OCI-LY1 (cell line): Measurements from ENCODE around the gene NSFL1C.

Source experiments
- H2AFZ ChIP-seq: fragments of 200-600 bp; sonication (generic), shearing (Covaris generic); 2 replicates; pipeline ENCODE4 v1.6.0; 2014; ENCODE audit warnings: antibody characterized with exemption, mild to moderate bottlenecking, low read length
- H3F3A ChIP-seq: fragments of 200-600 bp; sonication (generic), shearing (Covaris generic); 2 replicates; pipeline ENCODE4 v1.6.0; 2014; ENCODE audit warnings: mild to moderate bottlenecking, antibody characterized with exemption, low read length, moderate library complexity; ENCODE audit not compliant: insufficient read depth
- H3K27ac ChIP-seq: fragments of 200-600 bp; sonication (generic); 2 replicates; pipeline ENCODE4 v1.5.1; 2014; ENCODE audit warnings: low read length, mixed run types, mild to moderate bottlenecking, low read depth; ENCODE audit not compliant: poor library complexity, severe bottlenecking
- H3K27me3 ChIP-seq: fragments of 200-600 bp; sonication (generic); 2 replicates; pipeline ENCODE4 v1.6.0; 2014; ENCODE audit warnings: antibody characterized with exemption, mild to moderate bottlenecking, low read length, moderate library complexity; ENCODE audit not compliant: insufficient read depth
- H3K36me3 ChIP-seq: fragments of 200-600 bp; sonication (generic); 2 replicates; pipeline ENCODE4 v1.6.1; 2014; ENCODE audit warnings: mild to moderate bottlenecking, antibody characterized with exemption, low read length, moderate library complexity, mixed read lengths; ENCODE audit not compliant: insufficient read depth
- H3K4me1 ChIP-seq: fragments of 200-600 bp; sonication (generic); 2 replicates; pipeline ENCODE4 v1.5.1; 2014; ENCODE audit warnings: mild to moderate bottlenecking, low read length, moderate library complexity; ENCODE audit not compliant: insufficient read depth, severe bottlenecking
- H3K4me2 ChIP-seq: fragments of 200-600 bp; sonication (generic), shearing (Covaris generic); 2 replicates; pipeline ENCODE4 v1.6.1; 2014; ENCODE audit warnings: low read length
- H3K4me3 ChIP-seq: fragments of 200-600 bp; sonication (generic); 2 replicates; pipeline ENCODE4 v1.5.1; 2014; ENCODE audit warnings: low read length, low read depth, mild to moderate bottlenecking, mixed read lengths; ENCODE audit not compliant: poor library complexity, severe bottlenecking
- H3K79me2 ChIP-seq: fragments of 200-600 bp; shearing (Covaris generic); 2 replicates; pipeline ENCODE4 v1.6.1; 2016; ENCODE audit warnings: mixed run types, low read length, mixed read lengths; ENCODE audit not compliant: insufficient read depth
- H3K9ac ChIP-seq: fragments of 200-600 bp; sonication (generic), shearing (Covaris generic); 2 replicates; pipeline ENCODE4 v1.6.1; 2014; ENCODE audit warnings: mild to moderate bottlenecking, low read length, mixed read lengths
- H3K9me2 ChIP-seq: fragments of 200-600 bp; sonication (generic), shearing (Covaris generic); 2 replicates; pipeline ENCODE4 v1.6.1; 2014; ENCODE audit warnings: low read depth, mild to moderate bottlenecking, low read length, mixed read lengths
- H3K9me3 ChIP-seq: fragments of 200-600 bp; shearing (Covaris generic); 2 replicates; pipeline ENCODE4 v1.6.1; 2014; ENCODE audit warnings: low read length, mixed read lengths
- H4K20me1 ChIP-seq: fragments of 200-600 bp; sonication (generic), shearing (Covaris generic); 2 replicates; pipeline ENCODE4 v1.6.0; 2016; ENCODE audit warnings: mild to moderate bottlenecking, low read length; ENCODE audit not compliant: insufficient read depth
- EZH2 ChIP-seq: fragments of 200-600 bp; sonication (generic), shearing (Covaris generic); IDR thresholded peaks from 2 replicates; pipeline ENCODE4 v1.8.0; 2017; ENCODE audit warnings: borderline replicate concordance, mixed run types, mild to moderate bottlenecking, antibody characterized with exemption, low read length, moderate library complexity, mixed read lengths
- TF ChIP-seq, protein P1 (sequence below): fragments of 200-600 bp; sonication (generic), shearing (Covaris generic); IDR thresholded peaks from 2 replicates; pipeline ENCODE4 v1.5.1; 2017; ENCODE audit warnings: mild to moderate bottlenecking, antibody characterized with exemption, low read length, moderate library complexity, mixed read lengths

The NSFL1C gene

GRCh38 chr20:1466211-1467081, at the start of gene NSFL1C:
Gene NSFL1C, minus strand, starts transcription at chr20:1466849. Its CDS starts 25 bp downstream, at chr20:1466824.
- Histone ChIP-seq H3K36me3 (peaks cover 30% of the 10 kb centered on the region; the same call in 1 of the 2 replicates), H3K9ac (peak within 1 kb of the TSS; percentile 97), H2AFZ (no peak within 1 kb of the TSS), H3K4me2 (peak within 1 kb of the TSS; percentile 98), H3K79me2 (peaks cover 24% of the 10 kb centered on the region), H4K20me1 (no peaks in the 10 kb centered on the region), H3K4me1 (peaks cover 43% of the 10 kb centered on the region), H3K4me3 (peak within 1 kb of the TSS; percentile 96), H3K27me3 (0 out of 2 replicates have a peak, but pooled peaks cover 3% of the 10 kb centered on the region), H3K9me3 (no peaks in the 10 kb centered on the region), H3K27ac (peak within 1 kb of the TSS; percentile 60), H3K9me2 (no peaks in the 10 kb centered on the region), H3F3A (no peaks in the 10 kb centered on the region)
- TF ChIP-seq EZH2 = no peak
- TF ChIP-seq, protein P1, sequence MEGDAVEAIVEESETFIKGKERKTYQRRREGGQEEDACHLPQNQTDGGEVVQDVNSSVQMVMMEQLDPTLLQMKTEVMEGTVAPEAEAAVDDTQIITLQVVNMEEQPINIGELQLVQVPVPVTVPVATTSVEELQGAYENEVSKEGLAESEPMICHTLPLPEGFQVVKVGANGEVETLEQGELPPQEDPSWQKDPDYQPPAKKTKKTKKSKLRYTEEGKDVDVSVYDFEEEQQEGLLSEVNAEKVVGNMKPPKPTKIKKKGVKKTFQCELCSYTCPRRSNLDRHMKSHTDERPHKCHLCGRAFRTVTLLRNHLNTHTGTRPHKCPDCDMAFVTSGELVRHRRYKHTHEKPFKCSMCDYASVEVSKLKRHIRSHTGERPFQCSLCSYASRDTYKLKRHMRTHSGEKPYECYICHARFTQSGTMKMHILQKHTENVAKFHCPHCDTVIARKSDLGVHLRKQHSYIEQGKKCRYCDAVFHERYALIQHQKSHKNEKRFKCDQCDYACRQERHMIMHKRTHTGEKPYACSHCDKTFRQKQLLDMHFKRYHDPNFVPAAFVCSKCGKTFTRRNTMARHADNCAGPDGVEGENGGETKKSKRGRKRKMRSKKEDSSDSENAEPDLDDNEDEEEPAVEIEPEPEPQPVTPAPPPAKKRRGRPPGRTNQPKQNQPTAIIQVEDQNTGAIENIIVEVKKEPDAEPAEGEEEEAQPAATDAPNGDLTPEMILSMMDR = peak; percentile 96

DNA sequence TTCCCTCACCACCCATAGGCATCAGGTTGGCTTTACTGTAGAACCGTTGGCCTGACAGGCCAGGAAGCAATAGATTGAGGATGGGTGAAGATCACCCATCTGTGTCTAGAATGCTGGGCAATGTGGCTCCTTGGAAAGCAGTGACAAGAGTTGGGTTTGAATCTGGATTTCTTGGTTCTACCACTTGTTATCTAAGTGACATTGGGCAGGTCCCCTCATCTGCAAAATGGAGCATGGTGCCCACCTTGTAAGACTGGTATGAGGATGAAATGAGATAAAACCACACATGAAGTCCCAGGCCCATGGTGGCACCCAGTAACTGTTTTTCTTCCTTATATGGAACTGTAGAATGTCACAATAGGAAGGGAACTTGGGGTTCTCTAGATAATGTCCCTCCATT, 47.2 kb upstream of the NSFL1C start:
- H3K36me3 ChIP-seq = no peaks in the 10 kb centered on the region
- H3K4me2 ChIP-seq = no peak overlapping the region
- H3K4me3 ChIP-seq = no peak overlapping the region
- no peaks in the 10 kb centered on the region for H3K9me2 ChIP-seq
- no peaks in the 10 kb centered on the region for H4K20me1 ChIP-seq
- 0 out of 2 replicates have a peak, but pooled peaks cover 4% of the 10 kb centered on the region for H3K27me3 ChIP-seq
- H3K9me3 ChIP-seq = no peaks in the 10 kb centered on the region
- no peaks in the 10 kb centered on the region for H3F3A ChIP-seq
- no peak overlapping the region for H3K27ac ChIP-seq
- H2AFZ ChIP-seq = no peak overlapping the region
- no peak overlapping the region for H3K9ac ChIP-seq
- H3K4me1 ChIP-seq = no peaks in the 10 kb centered on the region
- no peaks in the 10 kb centered on the region for H3K79me2 ChIP-seq
- TF ChIP-seq, protein P1 = no peak
- TF ChIP-seq EZH2 = no peak

GRCh38 chr20:1509237-1509636, 42.6 kb upstream of the NSFL1C start:
- no peaks in the 10 kb centered on the region for H3F3A ChIP-seq
- TF ChIP-seq EZH2 = no peak
- TF ChIP-seq, protein P1 = peak; percentile 39; the same call in 1 of the 2 replicates
- no peak overlapping the region for H3K4me3 ChIP-seq
- H3K36me3 ChIP-seq = no peaks in the 10 kb centered on the region
- H3K4me1 ChIP-seq = no peaks in the 10 kb centered on the region
- H4K20me1 ChIP-seq = no peaks in the 10 kb centered on the region
- no peaks in the 10 kb centered on the region for H3K79me2 ChIP-seq
- H3K9me3 ChIP-seq = no peaks in the 10 kb centered on the region
- no peak overlapping the region for H3K9ac ChIP-seq
- H3K27me3 ChIP-seq = 0 out of 2 replicates have a peak, but pooled peaks cover 7% of the 10 kb centered on the region
- H3K27ac ChIP-seq = no peak overlapping the region
- H3K9me2 ChIP-seq = no peaks in the 10 kb centered on the region
- no peak overlapping the region for H2AFZ ChIP-seq
- H3K4me2 ChIP-seq = no peak overlapping the region
